DOHH2 (cell line): Measurements from ENCODE around the gene C3orf20.

ENCODE experiments used
- H3F3A ChIP-seq: fragments of 200-600 bp; sonication (generic), shearing (Covaris generic); 2 replicates; pipeline ENCODE4 v1.6.0; 2016; ENCODE audit warnings: antibody characterized with exemption, mild to moderate bottlenecking; ENCODE audit not compliant: control insufficient read depth, insufficient read depth
- H3K27ac ChIP-seq: fragments of 200-600 bp; sonication (generic); 2 replicates; pipeline ENCODE4 v1.5.1; 2014; ENCODE audit warnings: low read depth, mild to moderate bottlenecking, low read length, moderate library complexity
- H3K27me3 ChIP-seq: fragments of 200-600 bp; sonication (generic); 2 replicates; pipeline ENCODE4 v1.6.1; 2014; ENCODE audit warnings: mild to moderate bottlenecking, low read length, mixed read lengths; ENCODE audit not compliant: control insufficient read depth
- H3K36me3 ChIP-seq: fragments of 200-600 bp; sonication (generic); 2 replicates; pipeline ENCODE4 v1.6.1; 2014; ENCODE audit warnings: mild to moderate bottlenecking, low read length, moderate library complexity, mixed read lengths; ENCODE audit not compliant: control insufficient read depth
- H3K4me1 ChIP-seq: fragments of 200-600 bp; sonication (generic); 2 replicates; pipeline ENCODE4 v1.6.1; 2014; ENCODE audit warnings: mild to moderate bottlenecking, low read length, mixed read lengths; ENCODE audit not compliant: control insufficient read depth
- H3K4me2 ChIP-seq: fragments of 200-600 bp; sonication (generic); 2 replicates; pipeline ENCODE4 v1.6.0; 2014; ENCODE audit warnings: mild to moderate bottlenecking, low read length, moderate library complexity
- H3K4me3 ChIP-seq: fragments of 200-600 bp; sonication (generic); 2 replicates; pipeline ENCODE4 v1.5.1; 2014; ENCODE audit warnings: mild to moderate bottlenecking, low read length, mixed read lengths
- H3K79me2 ChIP-seq: fragments of 200-600 bp; sonication (generic); 2 replicates; pipeline ENCODE4 v1.6.1; 2014; ENCODE audit warnings: mild to moderate bottlenecking, low read length, mixed read lengths; ENCODE audit not compliant: control insufficient read depth
- H3K9me2 ChIP-seq: fragments of 200-600 bp; sonication (generic); replicated peaks from 2 replicates; pipeline ENCODE4 v1.6.1; 2014; ENCODE audit warnings: mild to moderate bottlenecking, low read length, mixed read lengths; ENCODE audit not compliant: control insufficient read depth
- H3K9me3 ChIP-seq: fragments of 200-600 bp; sonication (generic); 2 replicates; pipeline ENCODE4 v1.6.1; 2014; ENCODE audit warnings: antibody characterized with exemption, low read length, mixed read lengths; ENCODE audit not compliant: control insufficient read depth, insufficient read depth
- H4K20me1 ChIP-seq: fragments of 200-600 bp; sonication (generic); 2 replicates; pipeline ENCODE4 v1.6.0; 2014; ENCODE audit warnings: low read depth, mild to moderate bottlenecking, antibody characterized with exemption, low read length, moderate library complexity; ENCODE audit not compliant: control insufficient read depth, insufficient read depth
- EZH2phosphoT487 ChIP-seq: fragments of 200-600 bp; sonication (generic); IDR thresholded peaks from 2 replicates; pipeline ENCODE4 v1.6.1; 2017; ENCODE audit warnings: borderline replicate concordance, mild to moderate bottlenecking, antibody characterized with exemption, low read length, moderate library complexity, mixed read lengths
- TF ChIP-seq, protein P1 (sequence below): fragments of 200-600 bp; sonication (generic); IDR thresholded peaks from one replicate; pipeline ENCODE4 v1.5.1; 2014; ENCODE audit warnings: antibody characterized with exemption, mild to moderate bottlenecking, low read depth, low read length; ENCODE audit not compliant: poor library complexity, severe bottlenecking

The C3orf20 gene

DNA sequence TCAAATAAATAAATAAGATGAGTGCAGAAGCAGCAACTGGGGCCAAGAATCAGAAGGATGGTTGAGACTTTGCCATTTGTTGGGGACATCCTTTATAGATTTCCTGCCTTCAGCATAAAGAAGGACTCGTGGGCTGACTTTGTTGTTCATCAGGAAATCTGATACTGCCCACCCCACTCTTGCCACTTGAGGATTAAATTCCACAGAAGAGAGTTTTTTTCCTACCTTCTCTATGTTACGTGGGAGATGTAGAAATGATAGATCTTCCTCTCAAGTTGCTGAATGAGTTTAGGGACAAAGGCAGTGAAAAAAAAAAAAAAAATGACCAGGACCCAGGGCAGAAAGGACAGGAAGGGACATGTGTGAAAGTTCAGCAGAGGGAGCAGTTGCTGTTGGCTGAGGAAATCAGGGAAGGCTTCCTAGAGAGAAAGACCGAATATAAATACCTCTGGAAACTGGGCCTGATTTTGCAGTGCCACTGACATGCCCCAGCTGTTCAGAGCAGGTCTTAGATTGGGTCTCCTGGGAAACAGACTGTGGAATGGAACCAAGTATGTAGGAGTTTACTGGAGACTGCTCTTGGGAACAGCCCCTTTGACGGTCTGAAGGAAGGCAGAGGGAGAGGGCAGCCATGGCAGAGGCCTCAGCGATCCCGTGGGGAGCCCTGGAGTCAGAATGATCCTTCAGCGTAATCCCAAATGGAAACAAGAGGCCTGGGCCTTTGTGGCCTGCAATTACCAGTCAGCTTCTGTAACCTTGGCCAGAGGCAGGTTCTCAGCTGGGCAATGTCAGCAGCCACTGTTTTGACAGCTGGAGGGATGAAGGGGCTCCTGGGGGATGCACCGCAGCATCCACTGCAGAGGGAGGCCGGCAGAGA, 50.9 kb downstream of the C3orf20 start:
- no peaks in the 10 kb centered on the region for H3K9me3 ChIP-seq
- H3K4me3 ChIP-seq: no peak overlapping the region
- H3K9me2 ChIP-seq: no peaks in the 10 kb centered on the region
- H3K27ac ChIP-seq: no peak overlapping the region
- peaks cover 4% of the 10 kb centered on the region; the same call in 1 of the 2 replicates for H3K36me3 ChIP-seq
- no peaks in the 10 kb centered on the region for H3F3A ChIP-seq
- TF ChIP-seq EZH2phosphoT487: no peak
- TF ChIP-seq, protein P1, sequence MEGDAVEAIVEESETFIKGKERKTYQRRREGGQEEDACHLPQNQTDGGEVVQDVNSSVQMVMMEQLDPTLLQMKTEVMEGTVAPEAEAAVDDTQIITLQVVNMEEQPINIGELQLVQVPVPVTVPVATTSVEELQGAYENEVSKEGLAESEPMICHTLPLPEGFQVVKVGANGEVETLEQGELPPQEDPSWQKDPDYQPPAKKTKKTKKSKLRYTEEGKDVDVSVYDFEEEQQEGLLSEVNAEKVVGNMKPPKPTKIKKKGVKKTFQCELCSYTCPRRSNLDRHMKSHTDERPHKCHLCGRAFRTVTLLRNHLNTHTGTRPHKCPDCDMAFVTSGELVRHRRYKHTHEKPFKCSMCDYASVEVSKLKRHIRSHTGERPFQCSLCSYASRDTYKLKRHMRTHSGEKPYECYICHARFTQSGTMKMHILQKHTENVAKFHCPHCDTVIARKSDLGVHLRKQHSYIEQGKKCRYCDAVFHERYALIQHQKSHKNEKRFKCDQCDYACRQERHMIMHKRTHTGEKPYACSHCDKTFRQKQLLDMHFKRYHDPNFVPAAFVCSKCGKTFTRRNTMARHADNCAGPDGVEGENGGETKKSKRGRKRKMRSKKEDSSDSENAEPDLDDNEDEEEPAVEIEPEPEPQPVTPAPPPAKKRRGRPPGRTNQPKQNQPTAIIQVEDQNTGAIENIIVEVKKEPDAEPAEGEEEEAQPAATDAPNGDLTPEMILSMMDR: no peak
- peaks cover 11% of the 10 kb centered on the region for H3K4me1 ChIP-seq
- H3K4me2 ChIP-seq: no peak overlapping the region
- H3K27me3 ChIP-seq: no peaks in the 10 kb centered on the region
- H3K79me2 ChIP-seq: no peaks in the 10 kb centered on the region
- no peaks in the 10 kb centered on the region for H4K20me1 ChIP-seq

DNA sequence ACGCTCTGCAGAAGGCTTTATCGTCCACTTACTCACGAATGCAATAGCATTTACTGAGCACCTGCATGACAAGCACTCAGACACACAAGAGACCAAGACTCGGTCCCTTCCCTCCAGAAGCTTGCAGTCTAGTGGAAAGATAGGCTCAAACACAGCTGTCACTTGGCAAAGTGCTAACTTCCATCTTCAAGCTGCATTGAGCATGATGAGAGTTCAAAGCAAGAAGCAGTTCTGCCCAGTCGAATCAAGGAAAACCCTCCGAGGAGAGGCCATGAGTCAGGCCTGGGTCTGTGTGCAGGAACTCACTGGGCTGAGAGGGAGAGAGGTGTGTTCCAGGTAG, 51.5 kb downstream of the C3orf20 start:
- Histone ChIP-seq H3K4me3 (no peak overlapping the region), H3K27ac (no peak overlapping the region), H3K79me2 (no peaks in the 10 kb centered on the region), H3K4me1 (peaks cover 4% of the 10 kb centered on the region), H3F3A (no peaks in the 10 kb centered on the region), H3K27me3 (no peaks in the 10 kb centered on the region), H3K4me2 (no peak overlapping the region), H3K9me2 (no peaks in the 10 kb centered on the region), H3K36me3 (peaks cover 4% of the 10 kb centered on the region; the same call in 1 of the 2 replicates), H4K20me1 (no peaks in the 10 kb centered on the region), H3K9me3 (no peaks in the 10 kb centered on the region)
- TF ChIP-seq, protein P1: no peak
- no peak for TF ChIP-seq EZH2phosphoT487

DNA sequence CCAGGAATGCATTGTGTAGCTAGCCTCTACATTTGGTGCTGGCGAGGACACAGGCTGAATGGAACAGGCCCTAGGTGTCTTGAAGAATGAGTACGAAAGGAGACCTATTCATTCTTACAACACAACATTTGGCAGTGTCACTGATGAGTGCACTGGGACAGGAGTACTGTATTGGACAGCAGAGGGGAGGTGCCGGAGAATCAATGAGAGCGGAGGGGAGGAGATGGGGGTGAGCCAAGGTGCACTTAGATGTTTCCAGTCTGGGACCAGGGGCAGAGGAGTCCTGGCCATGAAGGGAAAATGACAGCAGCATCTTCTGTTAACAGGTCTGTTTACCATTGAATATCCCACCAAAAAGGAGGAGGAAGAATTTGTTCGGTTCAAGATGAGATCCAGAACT, 53.2 kb downstream of the C3orf20 start:
- no peaks in the 10 kb centered on the region for H3K9me2 ChIP-seq
- H3K27ac ChIP-seq: no peak overlapping the region
- H3K9me3 ChIP-seq: no peaks in the 10 kb centered on the region
- H3K4me3 ChIP-seq: no peak overlapping the region
- H3K27me3 ChIP-seq: no peaks in the 10 kb centered on the region
- no peaks in the 10 kb centered on the region for H3K36me3 ChIP-seq
- H3K4me1 ChIP-seq: no peaks in the 10 kb centered on the region
- no peak overlapping the region for H3K4me2 ChIP-seq
- H4K20me1 ChIP-seq: no peaks in the 10 kb centered on the region
- no peaks in the 10 kb centered on the region; the same call in 1 of the 2 replicates for H3F3A ChIP-seq
- TF ChIP-seq, protein P1: no peak
- TF ChIP-seq EZH2phosphoT487: no peak
- no peaks in the 10 kb centered on the region for H3K79me2 ChIP-seq
